GM12878 (cell line): ENCODE results near the gene STAT5B. TPM values are rescaled to one million over a fixed set of nuclear protein-coding genes. Genes with fewer than 3 reads are reported as not detected.
A peak's percentile ranks its signal among the peaks of the same experiment; 100 is the strongest.

ENCODE experiments used
- ATAC-seq: fragments of 200-7000 bp; cut with Tn5 transposase; 3 replicates; pipeline ENCODE4 v1.9.1; 2020; ENCODE audit warnings: mild to moderate bottlenecking, moderate library complexity
- BruUV-seq: library from RNA; stranded (reverse); fragments of 400-500 nt; replicated peaks from 2 replicates; lab custom pipeline; 2021; lab: Mats Ljungman, UMichigan
- CTCF ChIA-PET: fragments of 300-600 bp; sonication (Branson Sonifier 250); formaldehyde crosslinking; extraction: SDS; loops from one replicate; lab custom pipeline; 2021; ENCODE audit warnings: inconsistent platforms; lab: Yijun Ruan, JAX
- POLR2A ChIA-PET: fragments of 350-600 bp; formaldehyde crosslinking; extraction: SDS; loops from one replicate; lab custom pipeline; 2021; ENCODE audit warnings: inconsistent platforms; lab: Charles Lee
- RAD21 ChIA-PET: fragments of 300-600 bp; sonication (Branson Sonifier 250); formaldehyde crosslinking; loops from one replicate; lab custom pipeline; 2023; ENCODE audit warnings: antibody characterized with exemption; ENCODE audit not compliant: unreplicated experiment; lab: Charles Lee
- SMC1A ChIA-PET: fragments of 300-600 bp; sonication (Branson Sonifier 250); formaldehyde crosslinking; loops from one replicate; lab custom pipeline; 2023; ENCODE audit not compliant: unreplicated experiment, uncharacterized antibody; lab: Charles Lee
- DNase-seq: peaks from one replicate; pipeline ENCODE4 v3.0.0-alpha.2; 2011; ENCODE audit warnings: low read depth, low spot score
- FAIRE-seq: peaks from 3 replicates; lab custom pipeline; 2011; peaks lifted over from hg19 to GRCh38; lab: Jason Lieb, UNC
- H2AFZ ChIP-seq: 2 replicates; pipeline ENCODE4 v1.6.0; 2011; ENCODE audit warnings: low read depth, low read length, control low read depth; ENCODE audit not compliant: control insufficient read depth
- H3K27ac ChIP-seq: 2 replicates; pipeline ENCODE4 v1.5.1; 2011; ENCODE audit warnings: control low read depth; ENCODE audit not compliant: control insufficient read depth, insufficient read depth
- H3K27me3 ChIP-seq, 2 experiments: replicated peaks in 1 of 2; 2 replicates each; pipeline versions ENCODE4 v1.6.0 to v1.6.1; 2011; ENCODE audit warnings: low read length in 1 of 2; ENCODE audit not compliant: control insufficient read depth in 2 of 2, insufficient read depth in 2 of 2
- H3K36me3 ChIP-seq, 2 experiments: 2 replicates each; pipeline ENCODE4 v1.5.1; 2011; ENCODE audit warnings: low read length in 1 of 2; ENCODE audit not compliant: control insufficient read depth in 2 of 2, insufficient read depth in 2 of 2
- H3K4me1 ChIP-seq: 2 replicates; pipeline ENCODE4 v1.6.1; 2011; ENCODE audit warnings: mild to moderate bottlenecking, low read length, moderate library complexity, mixed read lengths; ENCODE audit not compliant: control insufficient read depth, insufficient read depth
- H3K4me2 ChIP-seq: 2 replicates; pipeline ENCODE4 v1.6.0; 2011; ENCODE audit warnings: control low read depth; ENCODE audit not compliant: control insufficient read depth, insufficient read depth
- H3K4me3 ChIP-seq: fragments of 200-600 bp; sonication (generic); 2 replicates; pipeline ENCODE4 v1.5.1; 2016
- H3K79me2 ChIP-seq: 2 replicates; pipeline ENCODE4 v1.6.0; 2011; ENCODE audit warnings: low read length; ENCODE audit not compliant: control insufficient read depth, insufficient read depth
- H3K9ac ChIP-seq: 2 replicates; pipeline ENCODE4 v1.8.0; 2011; ENCODE audit warnings: low read length, control low read depth, mixed read lengths; ENCODE audit not compliant: control insufficient read depth, insufficient read depth
- H3K9me3 ChIP-seq: replicated peaks from 3 replicates; pipeline ENCODE4 v1.5.1; 2011; ENCODE audit warnings: mild to moderate bottlenecking, low read length; ENCODE audit not compliant: control insufficient read depth, insufficient read depth
- H4K20me1 ChIP-seq: 2 replicates; pipeline ENCODE4 v1.6.0; 2011; ENCODE audit not compliant: control insufficient read depth, insufficient read depth
- BMI1 ChIP-seq: fragments of 450-650 bp; IDR thresholded peaks from 2 replicates; pipeline ENCODE4 v1.6.1; 2016; ENCODE audit warnings: mild to moderate bottlenecking, moderate library complexity, borderline replicate concordance
- CREB1 ChIP-seq: IDR thresholded peaks from 2 replicates; pipeline ENCODE4 v1.6.1; 2012; ENCODE audit warnings: low read depth, mild to moderate bottlenecking, inconsistent platforms
- IKZF2 ChIP-seq, 2 experiments: fragments of 450-650 bp; IDR thresholded peaks; 2 replicates each; pipeline ENCODE4 v1.6.1; 2017; ENCODE audit warnings: mild to moderate bottlenecking in 2 of 2, moderate library complexity in 2 of 2
- NBN ChIP-seq: fragments of 450-650 bp; IDR thresholded peaks from 2 replicates; pipeline ENCODE4 v1.6.1; 2016
- NFYB ChIP-seq: IDR thresholded peaks from 2 replicates; pipeline ENCODE4 v1.6.1; 2011; ENCODE audit warnings: low read depth, mild to moderate bottlenecking, low read length, improper control_type of control experiment, moderate library complexity; ENCODE audit not compliant: insufficient read depth
- PAX5 ChIP-seq: IDR thresholded peaks from 2 replicates; pipeline ENCODE4 v1.6.1; 2011; ENCODE audit warnings: low read depth, low read length, borderline replicate concordance
- SIN3A ChIP-seq: IDR thresholded peaks from 2 replicates; pipeline ENCODE4 v1.6.1; 2012; ENCODE audit warnings: low read depth, low read length, improper control_type of control experiment
- YY1 ChIP-seq: IDR thresholded peaks from 2 replicates; pipeline ENCODE4 v1.6.1; 2011; ENCODE audit warnings: low read depth, mild to moderate bottlenecking, low read length
- WGBS: methylation state at CpG from one replicate; pipeline ENCODE4 v1.1.6; 2016; ENCODE audit warnings: low lambda C conversion rate; ENCODE audit not compliant: insufficient replicate concordance, insufficient coverage; ENCODE audit errors: missing lambda C conversion rate; 5-methylcytosine and 5-hydroxymethylcytosine counted together
- in situ Hi-C: fragments of 300-500 bp; cut with MboI; formaldehyde crosslinking; loops from 9 replicates; pipeline ENCODE4 v1.14.3; 2018; ENCODE audit warnings: mixed read lengths
- intact Hi-C: fragments of 100-400 bp; cut with micrococcal nuclease; formaldehyde crosslinking; loops from one replicate; pipeline ENCODE4 v1.14.2; 2022; ENCODE audit not compliant: unreplicated experiment
- polyA plus RNA-seq, 11 experiments: library from polyadenylated mRNA; depleted of rRNA in 4 of 11; unstranded in 6 of 11; stranded (reverse) in 5 of 11; fragments of >200 nt; fragmentation: Nextera tagmentation in 4 of 11; fragmentation: Illumina TruSeq in 1 of 11; extraction: Ambion mirVana in 4 of 11; extraction: Trizol in 1 of 11; gene quantifications; 1 replicate in 1 of 11; 2 replicates in 10 of 11; pipeline versions ENCODE4 v1.2.1 to v1.2.3, GENCODE V29; 2011 to 2016; ENCODE audit warnings: inconsistent platforms in 2 of 11, missing spikeins in 2 of 11, low read depth in 1 of 11
- total RNA-seq, 4 experiments: library from RNA; depleted of rRNA in 3 of 4; stranded (reverse); fragments of >200 nt in 3 of 4; fragmentation: Illumina TruSeq in 1 of 4; extraction: Trizol in 1 of 4; gene quantifications; 2 replicates each; pipeline versions ENCODE4 v1.2.1 to v1.2.3, GENCODE V29; 2013 to 2021
- TF ChIP-seq, protein P1 (sequence below): IDR thresholded peaks from 2 replicates; pipeline ENCODE4 v1.6.1; 2012; ENCODE audit warnings: low read depth, low read length, improper control_type of control experiment
- TF ChIP-seq, protein P2 (sequence below): fragments of 450-650 bp; IDR thresholded peaks from 2 replicates; pipeline ENCODE4 v1.6.1; 2017; ENCODE audit warnings: mild to moderate bottlenecking, moderate library complexity
- TF ChIP-seq, protein P3 (sequence below): IDR thresholded peaks from 2 replicates; pipeline ENCODE4 v1.6.1; 2012; ENCODE audit warnings: low read depth, low read length, improper control_type of control experiment
- TF ChIP-seq, protein P4 (sequence below): fragments of 450-650 bp; IDR thresholded peaks from 2 replicates; pipeline ENCODE4 v1.6.1; 2016; ENCODE audit warnings: mild to moderate bottlenecking, moderate library complexity, borderline replicate concordance

Gene STAT5B
- total and polyA plus RNA-seq, 10 of the 15 experiments (the other 5 are each of a cell fraction or from before 2014, with no cell fraction given): 11.0 to 69.6 (median 46.7) TPM

DNA sequence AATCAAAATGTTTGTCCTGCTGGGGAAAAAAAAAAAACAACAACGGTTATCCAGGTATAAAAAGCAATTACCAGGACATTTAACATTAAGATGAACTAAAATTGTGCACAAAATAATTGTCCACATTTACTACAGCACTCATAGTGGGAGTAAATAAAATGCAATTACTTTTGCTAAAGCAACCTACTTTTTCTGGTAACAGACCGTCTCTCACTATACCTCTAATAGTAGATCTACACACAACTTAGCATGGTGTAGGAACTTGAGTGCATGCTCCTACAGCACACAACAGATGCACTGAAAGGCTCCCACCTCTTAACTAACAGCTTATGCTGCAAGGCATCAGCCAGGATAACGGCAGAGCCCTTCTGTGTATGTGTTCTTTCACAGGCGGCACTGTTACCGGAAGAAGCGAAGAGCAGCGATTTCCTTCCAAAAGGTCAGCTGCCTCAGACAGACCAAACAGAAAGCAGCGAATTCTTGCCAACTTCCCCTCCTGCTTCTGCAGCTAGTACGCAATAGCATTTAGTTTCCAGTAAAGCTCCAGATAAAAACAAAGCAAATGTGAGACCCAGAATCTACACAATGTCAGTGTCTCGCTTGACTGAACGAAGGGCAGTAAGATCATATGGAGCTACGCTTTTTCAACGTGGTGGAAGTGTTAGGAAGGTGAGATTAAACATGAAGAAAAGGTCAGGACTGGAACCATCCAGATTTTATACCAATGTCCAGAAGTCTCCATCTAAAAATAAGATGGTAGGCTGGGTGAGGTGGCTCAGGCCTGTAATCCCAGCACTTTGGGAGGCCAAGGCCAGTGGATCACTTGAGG lies 27.6 kb downstream of the STAT5B start:
- WGBS: 2% methylated on average over 13 of the region's 13 CpGs
- peak; percentile 95 for FAIRE-seq
- Histone ChIP-seq H3K27me3 (no peaks in the 10 kb centered on the region), H3K9ac (peak overlapping the region; percentile 79), H3K36me3 (no peaks in the 10 kb centered on the region), H2AFZ (peak overlapping the region; percentile 92), H3K4me1 (peaks cover 27% of the 10 kb centered on the region), H3K79me2 (peaks cover 27% of the 10 kb centered on the region), H3K9me3 (no peaks in the 10 kb centered on the region), H3K4me3 (peak overlapping the region; percentile 70), H3K4me2 (peak overlapping the region; percentile 99), H4K20me1 (no peaks in the 10 kb centered on the region), H3K27ac (peak overlapping the region; percentile 88)
- POLR2A ChIA-PET: interaction anchor here (0.6 to 2.2 kb wide), 15 partner anchors 12 to 286 kb away, joined by 3 to 9 read pairs (median 4); partner anchors contain the start of genes GHDC and STAT3
- in situ Hi-C loops: no loop called here
- intact Hi-C loops: no loop called here
- SMC1A ChIA-PET: interaction anchor here (0.6 to 3.6 kb wide), 14 partner anchors 11 to 208 kb away, joined by 3 to 36 read pairs (median 4); partner anchors contain the start of genes STAT3 and STAT5A
- peak; percentile 68 for DNase-seq
- TSS peak; percentile 55 for BruUV-seq
- RAD21 ChIA-PET: interaction anchor here (0.6 to 3.7 kb wide), 9 partner anchors 21 to 570 kb away, joined by 3 to 15 read pairs (median 5); partner anchors contain the start of gene STAT5A
- peak; percentile 99 for ATAC-seq
- CTCF ChIA-PET: interaction anchor here (0.6 to 6.4 kb wide), 14 partner anchors 17 to 300 kb away, joined by 3 to 50 read pairs (median 4); partner anchors contain the start of gene GHDC
- TF ChIP-seq SIN3A: peak; percentile 77; the same call in 1 of the 2 replicates
- peak; percentile 40; the same call in 1 of the 2 replicates for TF ChIP-seq CREB1
- TF ChIP-seq IKZF2 (IDR thresholded peaks at IDR 0.05): no peak; a peak in 1 of 4 replicates
- no peak for TF ChIP-seq YY1
- TF ChIP-seq, protein P1, sequence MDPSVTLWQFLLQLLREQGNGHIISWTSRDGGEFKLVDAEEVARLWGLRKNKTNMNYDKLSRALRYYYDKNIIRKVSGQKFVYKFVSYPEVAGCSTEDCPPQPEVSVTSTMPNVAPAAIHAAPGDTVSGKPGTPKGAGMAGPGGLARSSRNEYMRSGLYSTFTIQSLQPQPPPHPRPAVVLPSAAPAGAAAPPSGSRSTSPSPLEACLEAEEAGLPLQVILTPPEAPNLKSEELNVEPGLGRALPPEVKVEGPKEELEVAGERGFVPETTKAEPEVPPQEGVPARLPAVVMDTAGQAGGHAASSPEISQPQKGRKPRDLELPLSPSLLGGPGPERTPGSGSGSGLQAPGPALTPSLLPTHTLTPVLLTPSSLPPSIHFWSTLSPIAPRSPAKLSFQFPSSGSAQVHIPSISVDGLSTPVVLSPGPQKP: no peak
- 0 out of 2 replicates have a peak, but pooled peaks have one; percentile 15 for TF ChIP-seq NBN
- TF ChIP-seq, protein P2, sequence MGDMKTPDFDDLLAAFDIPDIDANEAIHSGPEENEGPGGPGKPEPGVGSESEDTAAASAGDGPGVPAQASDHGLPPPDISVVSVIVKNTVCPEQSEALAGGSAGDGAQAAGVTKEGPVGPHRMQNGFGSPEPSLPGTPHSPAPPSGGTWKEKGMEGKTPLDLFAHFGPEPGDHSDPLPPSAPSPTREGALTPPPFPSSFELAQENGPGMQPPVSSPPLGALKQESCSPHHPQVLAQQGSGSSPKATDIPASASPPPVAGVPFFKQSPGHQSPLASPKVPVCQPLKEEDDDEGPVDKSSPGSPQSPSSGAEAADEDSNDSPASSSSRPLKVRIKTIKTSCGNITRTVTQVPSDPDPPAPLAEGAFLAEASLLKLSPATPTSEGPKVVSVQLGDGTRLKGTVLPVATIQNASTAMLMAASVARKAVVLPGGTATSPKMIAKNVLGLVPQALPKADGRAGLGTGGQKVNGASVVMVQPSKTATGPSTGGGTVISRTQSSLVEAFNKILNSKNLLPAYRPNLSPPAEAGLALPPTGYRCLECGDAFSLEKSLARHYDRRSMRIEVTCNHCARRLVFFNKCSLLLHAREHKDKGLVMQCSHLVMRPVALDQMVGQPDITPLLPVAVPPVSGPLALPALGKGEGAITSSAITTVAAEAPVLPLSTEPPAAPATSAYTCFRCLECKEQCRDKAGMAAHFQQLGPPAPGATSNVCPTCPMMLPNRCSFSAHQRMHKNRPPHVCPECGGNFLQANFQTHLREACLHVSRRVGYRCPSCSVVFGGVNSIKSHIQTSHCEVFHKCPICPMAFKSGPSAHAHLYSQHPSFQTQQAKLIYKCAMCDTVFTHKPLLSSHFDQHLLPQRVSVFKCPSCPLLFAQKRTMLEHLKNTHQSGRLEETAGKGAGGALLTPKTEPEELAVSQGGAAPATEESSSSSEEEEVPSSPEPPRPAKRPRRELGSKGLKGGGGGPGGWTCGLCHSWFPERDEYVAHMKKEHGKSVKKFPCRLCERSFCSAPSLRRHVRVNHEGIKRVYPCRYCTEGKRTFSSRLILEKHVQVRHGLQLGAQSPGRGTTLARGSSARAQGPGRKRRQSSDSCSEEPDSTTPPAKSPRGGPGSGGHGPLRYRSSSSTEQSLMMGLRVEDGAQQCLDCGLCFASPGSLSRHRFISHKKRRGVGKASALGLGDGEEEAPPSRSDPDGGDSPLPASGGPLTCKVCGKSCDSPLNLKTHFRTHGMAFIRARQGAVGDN: peak; percentile 82
- no peak for TF ChIP-seq BMI1
- TF ChIP-seq, protein P3, sequence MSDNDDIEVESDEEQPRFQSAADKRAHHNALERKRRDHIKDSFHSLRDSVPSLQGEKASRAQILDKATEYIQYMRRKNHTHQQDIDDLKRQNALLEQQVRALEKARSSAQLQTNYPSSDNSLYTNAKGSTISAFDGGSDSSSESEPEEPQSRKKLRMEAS: 0 out of 2 replicates have a peak, but pooled peaks have one; percentile 27
- TF ChIP-seq, protein P4, sequence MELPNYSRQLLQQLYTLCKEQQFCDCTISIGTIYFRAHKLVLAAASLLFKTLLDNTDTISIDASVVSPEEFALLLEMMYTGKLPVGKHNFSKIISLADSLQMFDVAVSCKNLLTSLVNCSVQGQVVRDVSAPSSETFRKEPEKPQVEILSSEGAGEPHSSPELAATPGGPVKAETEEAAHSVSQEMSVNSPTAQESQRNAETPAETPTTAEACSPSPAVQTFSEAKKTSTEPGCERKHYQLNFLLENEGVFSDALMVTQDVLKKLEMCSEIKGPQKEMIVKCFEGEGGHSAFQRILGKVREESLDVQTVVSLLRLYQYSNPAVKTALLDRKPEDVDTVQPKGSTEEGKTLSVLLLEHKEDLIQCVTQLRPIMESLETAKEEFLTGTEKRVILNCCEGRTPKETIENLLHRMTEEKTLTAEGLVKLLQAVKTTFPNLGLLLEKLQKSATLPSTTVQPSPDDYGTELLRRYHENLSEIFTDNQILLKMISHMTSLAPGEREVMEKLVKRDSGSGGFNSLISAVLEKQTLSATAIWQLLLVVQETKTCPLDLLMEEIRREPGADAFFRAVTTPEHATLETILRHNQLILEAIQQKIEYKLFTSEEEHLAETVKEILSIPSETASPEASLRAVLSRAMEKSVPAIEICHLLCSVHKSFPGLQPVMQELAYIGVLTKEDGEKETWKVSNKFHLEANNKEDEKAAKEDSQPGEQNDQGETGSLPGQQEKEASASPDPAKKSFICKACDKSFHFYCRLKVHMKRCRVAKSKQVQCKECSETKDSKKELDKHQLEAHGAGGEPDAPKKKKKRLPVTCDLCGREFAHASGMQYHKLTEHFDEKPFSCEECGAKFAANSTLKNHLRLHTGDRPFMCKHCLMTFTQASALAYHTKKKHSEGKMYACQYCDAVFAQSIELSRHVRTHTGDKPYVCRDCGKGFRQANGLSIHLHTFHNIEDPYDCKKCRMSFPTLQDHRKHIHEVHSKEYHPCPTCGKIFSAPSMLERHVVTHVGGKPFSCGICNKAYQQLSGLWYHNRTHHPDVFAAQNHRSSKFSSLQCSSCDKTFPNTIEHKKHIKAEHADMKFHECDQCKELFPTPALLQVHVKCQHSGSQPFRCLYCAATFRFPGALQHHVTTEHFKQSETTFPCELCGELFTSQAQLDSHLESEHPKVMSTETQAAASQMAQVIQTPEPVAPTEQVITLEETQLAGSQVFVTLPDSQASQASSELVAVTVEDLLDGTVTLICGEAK: peak; percentile 73; the same call in 1 of the 2 replicates
- TF ChIP-seq NFYB: peak; percentile 83
- TF ChIP-seq PAX5: 0 out of 2 replicates have a peak, but pooled peaks have one; percentile 23
